Tibial nerve (tissue), 4 donors: Measurements from ENCODE around the gene LTBR. TPM values are rescaled to one million over a fixed set of nuclear protein-coding genes. Genes with fewer than 3 reads are reported as not detected.

Experiments used
- DNase-seq, 2 donors: peaks; one replicate each; pipeline ENCODE4 v3.0.0-alpha.2; 2019; ENCODE audit warnings: low spot score in 2 of 2
- H3K27ac ChIP-seq, 4 donors: fragments of 200-600 bp; sonication (generic) in 3 of 4; one replicate each; pipeline ENCODE4 v1.5.1; 2017 to 2019; ENCODE audit warnings: mild to moderate bottlenecking in 1 of 4
- H3K27me3 ChIP-seq, 2 donors: fragments of 200-600 bp; sonication (generic) in 1 of 2; one replicate each; pipeline versions ENCODE4 v1.5.1 to v1.6.0; 2017 to 2019
- H3K36me3 ChIP-seq, 3 donors: fragments of 200-600 bp; sonication (generic); one replicate each; pipeline ENCODE4 v1.5.1; 2018 to 2019
- H3K4me1 ChIP-seq, 4 donors: fragments of 200-600 bp; sonication (generic) in 3 of 4; one replicate each; pipeline ENCODE4 v1.5.1; 2017 to 2019
- H3K4me3 ChIP-seq, 4 donors: fragments of 200-600 bp; sonication (generic) in 3 of 4; one replicate each; pipeline ENCODE4 v1.5.1; 2017 to 2019; ENCODE audit warnings: mild to moderate bottlenecking in 1 of 4, moderate library complexity in 1 of 4
- H3K9me3 ChIP-seq, 4 donors: fragments of 200-600 bp; sonication (generic) in 3 of 4; one replicate each; pipeline ENCODE4 v1.5.1; 2017 to 2019
- CTCF ChIP-seq, 5 experiments: fragments of 200-600 bp in 3 of 5; fragments of 450-650 bp in 2 of 5; sonication (generic) in 3 of 5; IDR thresholded peaks; one replicate each; pipeline ENCODE4 v1.5.1; 2016 to 2019; ENCODE audit warnings: antibody characterized with exemption in 5 of 5, mild to moderate bottlenecking in 3 of 5, moderate library complexity in 2 of 5
- EP300 ChIP-seq, 2 donors: sonication (generic); formaldehyde crosslinking; IDR thresholded peaks; one replicate each; pipeline ENCODE4 v1.6.1; 2017; ENCODE audit warnings: antibody characterized with exemption in 2 of 2, mild to moderate bottlenecking in 1 of 2
- POLR2A ChIP-seq, 2 donors: fragments of 450-650 bp; IDR thresholded peaks; one replicate each; pipeline ENCODE4 v1.6.1; 2017; ENCODE audit warnings: antibody characterized with exemption in 2 of 2, mild to moderate bottlenecking in 2 of 2, moderate library complexity in 2 of 2
- WGBS, 2 donors: methylation state at CpG; one replicate each; pipeline ENCODE4 v1.1.5; 2018; 5-methylcytosine and 5-hydroxymethylcytosine counted together
- total RNA-seq, 4 donors: library from RNA; depleted of rRNA; stranded (reverse); fragments of >200 nt; gene quantifications; one replicate each; pipeline ENCODE4 v1.1.0, GENCODE V29; 2016

Gene LTBR
- total RNA-seq, 4 donors from 2014 or later: 119 to 234 (median 151) TPM

GRCh38 chr12:6384499-6385436 is 806 bp downstream of the LTBR start:
- TF ChIP-seq CTCF (IDR thresholded peaks at IDR 0.05) (no peak), POLR2A (IDR thresholded peaks at IDR 0.05) (no peak), EP300 (IDR thresholded peaks at IDR 0.05) (no peak)
- peak overlapping the region; percentile 76 to 88 (median 80) for H3K4me3 ChIP-seq
- no peaks in the 10 kb centered on the region for H3K27me3 ChIP-seq
- H3K27ac ChIP-seq: peak overlapping the region; percentile 84 to 99 (median 96)
- no peaks in the 10 kb centered on the region for H3K9me3 ChIP-seq
- WGBS, 2 donors: 41 to 56% methylated on average over 29 to 34 of the region's 36 CpGs
- DNase-seq: no peak
- H3K36me3 ChIP-seq: peaks cover 0 to 38% (median 15%) of the 10 kb centered on the region in 3 donors
- peaks cover 0 to 62% (median 26%) of the 10 kb centered on the region in 4 donors for H3K4me1 ChIP-seq

- DNase-seq: no peak
- H3K4me1 ChIP-seq: peaks cover 0 to 52% (median 26%) of the 10 kb centered on the region in 4 donors
- H3K4me3 ChIP-seq: no peak overlapping the region
- TF ChIP-seq POLR2A (IDR thresholded peaks at IDR 0.05): no peak
- TF ChIP-seq CTCF (IDR thresholded peaks at IDR 0.05): no peak
- no peak for TF ChIP-seq EP300 (IDR thresholded peaks at IDR 0.05)
- peaks cover 0 to 51% (median 17%) of the 10 kb centered on the region in 3 donors for H3K36me3 ChIP-seq
- H3K27me3 ChIP-seq: no peaks in the 10 kb centered on the region
- peak overlapping the region in 2 of 4 donors; percentile 31 to 63 for H3K27ac ChIP-seq
- 83 to 88% methylated on average over 11 of the region's 11 CpGs for WGBS, 2 donors
- no peaks in the 10 kb centered on the region for H3K9me3 ChIP-seq
Measured at GRCh38 chr12:6386038-6386437, 2.1 kb downstream of the LTBR start.

GRCh38 chr12:6386491-6386890 is 2.5 kb downstream of the LTBR start:
- Histone ChIP-seq H3K27me3 (no peaks in the 10 kb centered on the region), H3K4me1 (peaks cover 0 to 52% (median 26%) of the 10 kb centered on the region in 4 donors), H3K4me3 (no peak overlapping the region), H3K27ac (peak overlapping the region in 2 of 4 donors; percentile 41 to 63), H3K36me3 (peaks cover 0 to 56% (median 19%) of the 10 kb centered on the region in 3 donors), H3K9me3 (no peaks in the 10 kb centered on the region)
- DNase-seq: no peak
- 63 to 67% methylated on average over 1 of the region's 1 CpG for WGBS, 2 donors
- TF ChIP-seq EP300 (IDR thresholded peaks at IDR 0.05) (no peak), POLR2A (IDR thresholded peaks at IDR 0.05) (no peak)

- H3K4me1 ChIP-seq: peaks cover 0 to 58% (median 28%) of the 10 kb centered on the region in 4 donors
- H3K9me3 ChIP-seq: no peaks in the 10 kb centered on the region
- no peak for DNase-seq
- 79% methylated on average over 7 of the region's 7 CpGs for WGBS, 2 donors
- H3K4me3 ChIP-seq: no peak overlapping the region
- H3K27me3 ChIP-seq: no peaks in the 10 kb centered on the region
- TF ChIP-seq EP300 (IDR thresholded peaks at IDR 0.05) (no peak), CTCF (IDR thresholded peaks at IDR 0.05) (no peak), POLR2A (IDR thresholded peaks at IDR 0.05) (no peak)
- H3K36me3 ChIP-seq: peaks cover 0 to 65% (median 19%) of the 10 kb centered on the region in 3 donors
- peak overlapping the region in 1 of 4 donors; percentile 34 for H3K27ac ChIP-seq
Measured at GRCh38 chr12:6387541-6387940, 3.6 kb downstream of the LTBR start.

- Histone ChIP-seq H3K27ac (no peak overlapping the region), H3K4me3 (no peak overlapping the region), H3K4me1 (peaks cover 0 to 42% (median 14%) of the 10 kb centered on the region in 4 donors), H3K27me3 (no peaks in the 10 kb centered on the region), H3K9me3 (no peaks in the 10 kb centered on the region), H3K36me3 (peaks cover 0 to 87% (median 19%) of the 10 kb centered on the region in 3 donors)
- TF ChIP-seq POLR2A (IDR thresholded peaks at IDR 0.05) (no peak), EP300 (IDR thresholded peaks at IDR 0.05) (no peak), CTCF (IDR thresholded peaks at IDR 0.05) (no peak)
- DNase-seq: no peak
- WGBS, 2 donors: 75 to 79% methylated on average over 15 of the region's 15 CpGs
Measured at GRCh38 chr12:6390084-6390799, 6.3 kb downstream of the LTBR start.
